Effector memory CD8-positive, alpha-beta T cell (primary cell): ENCODE data around the gene HOXA9.
A peak's percentile ranks its signal among the peaks of the same experiment; 100 is the strongest.

Experiments
- ATAC-seq: fragments of 150-1000 bp; cut with Tn5 transposase; replicated peaks from 2 replicates; pipeline ENCODE4 v1.10.0; 2021; ENCODE audit warnings: mild to moderate bottlenecking, moderate library complexity
- DNase-seq, 3 experiments: peaks; one replicate each; pipeline ENCODE4 v3.0.0; 2021
- H3K27ac Mint-ChIP-seq, 2 donors: one replicate each; pipeline ENCODE4 v1.8.0; 2022; ENCODE audit warnings: mild to moderate bottlenecking in 2 of 2, mixed read lengths in 2 of 2, moderate library complexity in 2 of 2
- H3K27me3 Mint-ChIP-seq, 2 donors: one replicate each; pipeline ENCODE4 v1.8.0; 2022; ENCODE audit warnings: mixed read lengths in 2 of 2
- H3K36me3 Mint-ChIP-seq: one replicate; pipeline ENCODE4 v1.8.0; 2022; ENCODE audit warnings: mild to moderate bottlenecking, moderate library complexity, mixed read lengths; ENCODE audit not compliant: insufficient read depth
- H3K4me1 Mint-ChIP-seq, 2 donors: one replicate each; pipeline ENCODE4 v1.8.0; 2022; ENCODE audit warnings: low read depth in 2 of 2, mixed read lengths in 2 of 2
- H3K4me3 Mint-ChIP-seq, 2 donors: one replicate each; pipeline ENCODE4 v1.8.0; 2022; ENCODE audit warnings: mild to moderate bottlenecking in 2 of 2, mixed read lengths in 2 of 2, moderate library complexity in 2 of 2
- H3K9me3 Mint-ChIP-seq, 2 donors: one replicate each; pipeline ENCODE4 v1.8.0; 2022; ENCODE audit warnings: mixed read lengths in 2 of 2

HOXA9 gene

DNA sequence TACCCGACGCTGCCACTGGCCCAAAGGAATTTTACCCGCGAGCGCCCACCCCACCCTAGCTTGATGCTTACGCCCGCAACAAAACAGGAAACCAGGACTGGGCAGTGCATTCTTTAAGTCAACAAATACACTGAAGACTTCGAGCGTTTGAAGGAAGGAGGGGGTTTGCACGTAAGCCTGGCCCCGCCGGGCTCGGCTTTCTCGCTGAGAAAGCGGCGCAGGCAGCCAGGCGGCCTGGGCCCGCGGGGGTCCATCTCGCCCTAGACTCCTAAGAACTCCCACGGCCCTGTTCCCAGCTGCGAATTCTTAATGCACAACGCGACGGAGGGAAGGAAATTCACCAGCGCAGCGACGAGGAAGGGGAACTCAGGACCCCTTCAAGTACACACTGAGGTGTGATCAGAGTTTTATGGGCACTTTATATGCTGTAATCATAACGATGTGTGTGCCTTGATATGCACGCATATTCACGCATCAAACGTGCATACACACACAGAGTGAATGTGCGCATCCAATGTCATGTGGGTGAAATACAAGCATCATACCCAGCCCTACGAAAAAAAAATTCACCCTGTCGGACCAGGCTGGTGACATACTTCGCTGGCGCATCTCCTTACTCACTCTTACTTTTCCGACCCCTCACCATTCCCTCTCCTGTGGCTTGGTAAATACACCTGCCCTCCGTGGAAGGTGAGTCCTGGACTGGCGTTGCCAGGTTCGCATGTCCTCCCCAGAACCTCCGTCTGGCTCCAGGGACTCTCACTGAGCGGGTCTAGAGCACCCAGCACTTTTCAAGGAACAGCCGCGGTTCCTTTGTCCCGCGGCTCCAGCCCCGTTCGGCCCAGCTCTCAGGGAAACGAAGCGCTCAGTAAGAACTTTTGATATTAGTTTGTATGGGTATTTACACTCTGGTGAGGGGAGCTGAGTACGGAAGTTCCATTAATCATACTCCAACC lies 40.3 kb upstream of the HOXA9 start:
- Mint-ChIP-seq H3K4me3 (peak overlapping the region; percentile 3 to 59), H3K9me3 (no peaks in the 10 kb centered on the region), H3K27me3 (peaks cover 98 to 100% of the 10 kb centered on the region in 2 donors), H3K36me3 (peaks cover 15% of the 10 kb centered on the region), H3K27ac (no peak overlapping the region), H3K4me1 (peaks cover 34 to 39% of the 10 kb centered on the region in 2 donors)
- DNase-seq (no peak), ATAC-seq (no peak)

DNA sequence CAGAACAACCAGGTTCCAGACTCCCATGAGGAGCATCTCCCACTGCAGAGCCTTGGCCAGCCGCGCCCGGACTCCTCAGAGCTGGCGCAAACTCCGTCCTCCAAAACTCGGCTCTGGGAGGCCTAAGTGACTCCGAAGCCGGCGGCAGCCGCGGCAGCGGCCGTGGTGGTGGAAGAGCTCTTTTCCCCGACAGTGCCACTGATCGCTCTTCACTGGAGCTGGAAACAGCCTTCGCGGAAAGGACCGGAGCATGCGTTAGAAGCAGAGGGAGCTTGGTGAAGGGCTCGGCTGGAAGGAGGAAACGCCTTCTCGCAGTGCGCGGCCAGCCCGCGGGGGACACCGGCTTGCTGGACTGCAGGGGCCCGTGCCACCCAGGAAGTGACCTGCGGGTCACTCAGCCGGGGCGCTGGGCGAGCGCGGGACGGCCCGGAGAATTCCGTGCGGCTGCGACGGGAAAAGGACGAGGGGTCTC lies 39.5 kb upstream of the HOXA9 start:
- peaks cover 34 to 35% of the 10 kb centered on the region in 2 donors for H3K4me1 Mint-ChIP-seq
- no peak for DNase-seq
- ATAC-seq: no peak
- H3K4me3 Mint-ChIP-seq: peak overlapping the region; percentile 36 to 59
- peaks cover 98 to 100% of the 10 kb centered on the region in 2 donors for H3K27me3 Mint-ChIP-seq
- H3K9me3 Mint-ChIP-seq: no peaks in the 10 kb centered on the region
- peaks cover 20% of the 10 kb centered on the region for H3K36me3 Mint-ChIP-seq
- no peak overlapping the region for H3K27ac Mint-ChIP-seq

- Mint-ChIP-seq H3K36me3 (peaks cover 22% of the 10 kb centered on the region), H3K27me3 (peaks cover 97 to 100% of the 10 kb centered on the region in 2 donors), H3K9me3 (no peaks in the 10 kb centered on the region), H3K27ac (no peak overlapping the region), H3K4me3 (no peak overlapping the region), H3K4me1 (peaks cover 36 to 38% of the 10 kb centered on the region in 2 donors)
- no peak for DNase-seq
- ATAC-seq: no peak
Observed at GRCh38 chr7:27203964-27204594, 38.7 kb upstream of the HOXA9 start.

DNA sequence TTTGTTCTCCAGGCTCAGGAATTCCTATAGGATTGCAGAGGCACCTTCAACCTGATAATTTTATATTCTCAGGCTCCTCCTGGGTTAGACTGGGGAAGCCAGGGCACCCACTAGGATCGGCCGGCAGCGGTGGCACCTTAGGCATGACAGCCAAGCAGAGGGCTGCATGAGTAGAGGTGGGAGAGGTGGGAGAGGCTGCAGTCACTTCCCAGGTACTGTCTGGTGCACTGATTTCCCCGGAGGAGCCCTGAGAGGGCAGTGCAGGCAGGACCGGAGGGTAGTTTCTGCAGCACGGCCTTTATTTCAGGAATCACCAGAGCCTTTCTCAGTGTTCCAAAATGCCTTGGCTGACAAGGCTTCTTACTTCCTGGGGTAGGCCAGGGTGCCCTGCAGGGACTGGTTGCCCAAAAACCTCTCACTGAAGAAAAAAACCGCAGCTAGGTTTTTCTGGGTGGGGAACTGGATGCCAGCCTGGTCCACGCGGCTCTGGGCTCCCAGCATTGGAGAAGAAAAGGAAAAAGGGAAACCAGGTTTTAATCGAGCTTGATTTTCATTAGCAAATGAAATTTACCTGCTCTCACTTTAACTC lies 38.1 kb upstream of the HOXA9 start:
- Mint-ChIP-seq H3K4me1 (peaks cover 42% of the 10 kb centered on the region in 2 donors), H3K27ac (no peak overlapping the region), H3K9me3 (no peaks in the 10 kb centered on the region)

DNA sequence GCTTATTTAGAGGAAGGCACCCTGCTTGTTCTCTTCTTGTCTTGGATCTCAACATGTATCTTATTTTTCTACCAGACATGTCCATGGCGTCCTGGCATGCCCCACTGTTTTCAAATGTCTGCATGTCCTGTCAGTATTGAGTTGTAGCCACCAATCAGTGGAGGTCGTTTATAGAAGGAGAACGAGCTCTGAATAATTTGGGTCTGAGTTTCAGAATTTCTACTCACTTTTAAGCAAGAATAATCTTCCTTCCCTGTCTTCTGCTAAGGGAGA lies 37.5 kb upstream of the HOXA9 start:
- no peak for ATAC-seq
- no peak overlapping the region for H3K27ac Mint-ChIP-seq
- no peaks in the 10 kb centered on the region for H3K9me3 Mint-ChIP-seq
- no peak for DNase-seq
- H3K36me3 Mint-ChIP-seq: peaks cover 30% of the 10 kb centered on the region
- H3K4me1 Mint-ChIP-seq: peaks cover 45% of the 10 kb centered on the region in 2 donors
- H3K27me3 Mint-ChIP-seq: peaks cover 97 to 100% of the 10 kb centered on the region in 2 donors
- no peak overlapping the region for H3K4me3 Mint-ChIP-seq

More for the DNA sequence above, 38.1 kb upstream of the HOXA9 start:
- peaks cover 97 to 100% of the 10 kb centered on the region in 2 donors for H3K27me3 Mint-ChIP-seq
- H3K4me3 Mint-ChIP-seq: no peak overlapping the region
- no peak for ATAC-seq
- DNase-seq: no peak
- H3K36me3 Mint-ChIP-seq: peaks cover 24% of the 10 kb centered on the region

DNA sequence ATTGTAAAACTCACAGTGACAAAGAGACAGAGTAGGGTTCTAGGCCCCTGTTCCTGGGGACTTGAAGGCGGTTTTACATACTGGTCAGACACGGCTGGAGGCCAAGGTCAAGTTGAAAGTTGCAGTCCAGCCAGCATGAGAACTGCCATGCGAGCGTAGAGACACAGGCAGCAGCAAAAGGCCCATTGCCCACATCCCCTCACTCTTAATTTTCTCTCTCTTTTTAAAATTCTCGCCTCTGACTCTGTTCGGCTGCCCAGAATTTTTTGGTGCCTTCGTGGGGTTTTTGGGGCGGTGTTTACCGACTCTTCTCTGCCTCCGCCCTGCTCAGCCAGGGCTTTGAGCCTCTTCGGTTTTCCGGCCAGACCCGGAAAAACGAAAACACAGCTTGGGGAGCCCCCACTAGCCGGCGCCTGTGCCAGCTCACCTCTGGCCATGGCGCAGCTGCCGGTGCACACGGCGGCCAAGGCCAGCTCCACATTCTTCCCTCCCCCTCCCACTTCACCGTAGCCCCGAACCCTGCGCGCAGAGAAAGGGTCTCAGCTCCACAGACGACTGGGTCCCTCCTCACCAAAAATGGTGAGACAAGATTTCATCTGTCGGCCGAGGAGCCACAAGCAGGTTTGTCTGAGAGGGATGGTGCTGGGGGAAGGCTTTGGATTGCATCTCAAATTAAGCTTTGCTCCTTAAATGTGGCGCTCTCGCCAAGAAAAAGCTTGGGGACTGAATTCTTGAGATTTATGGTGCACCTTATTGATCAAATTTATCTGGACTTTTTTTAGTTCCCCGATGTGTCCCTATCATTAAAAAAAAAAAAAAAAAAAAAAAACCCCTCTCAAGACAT lies 36.9 kb upstream of the HOXA9 start:
- H3K4me3 Mint-ChIP-seq: peak overlapping the region; percentile 45 to 83
- ATAC-seq (no peak), DNase-seq (no peak)
- peaks cover 33% of the 10 kb centered on the region for H3K36me3 Mint-ChIP-seq
- no peaks in the 10 kb centered on the region for H3K9me3 Mint-ChIP-seq
- H3K4me1 Mint-ChIP-seq: peaks cover 45 to 46% of the 10 kb centered on the region in 2 donors
- H3K27ac Mint-ChIP-seq: no peak overlapping the region
- H3K27me3 Mint-ChIP-seq: peaks cover 97 to 100% of the 10 kb centered on the region in 2 donors

- Mint-ChIP-seq H3K36me3 (peaks cover 33% of the 10 kb centered on the region), H3K4me3 (peak overlapping the region; percentile 76 to 83), H3K27ac (no peak overlapping the region), H3K4me1 (peaks cover 46% of the 10 kb centered on the region in 2 donors), H3K9me3 (no peaks in the 10 kb centered on the region), H3K27me3 (peaks cover 97 to 100% of the 10 kb centered on the region in 2 donors)
- no peak for ATAC-seq
- no peak for DNase-seq
Observed at GRCh38 chr7:27201580-27202017, 36.3 kb upstream of the HOXA9 start.

- Mint-ChIP-seq H3K9me3 (no peaks in the 10 kb centered on the region), H3K27ac (no peak overlapping the region), H3K27me3 (peaks cover 97 to 100% of the 10 kb centered on the region in 2 donors), H3K4me1 (peaks cover 45 to 48% of the 10 kb centered on the region in 2 donors), H3K36me3 (peaks cover 33% of the 10 kb centered on the region), H3K4me3 (peak overlapping the region; percentile 76 to 83)
- DNase-seq (no peak), ATAC-seq (no peak)
Observed at GRCh38 chr7:27200761-27201579, 35.6 kb upstream of the HOXA9 start.

- H3K9me3 Mint-ChIP-seq: no peaks in the 10 kb centered on the region
Observed at GRCh38 chr7:27199849-27200760, 34.8 kb upstream of the HOXA9 start, which contains the start of gene HOXA13. HOXA13 (minus strand) TSS chr7:27200091; CDS start chr7:27200077, 14 bp downstream.

DNA sequence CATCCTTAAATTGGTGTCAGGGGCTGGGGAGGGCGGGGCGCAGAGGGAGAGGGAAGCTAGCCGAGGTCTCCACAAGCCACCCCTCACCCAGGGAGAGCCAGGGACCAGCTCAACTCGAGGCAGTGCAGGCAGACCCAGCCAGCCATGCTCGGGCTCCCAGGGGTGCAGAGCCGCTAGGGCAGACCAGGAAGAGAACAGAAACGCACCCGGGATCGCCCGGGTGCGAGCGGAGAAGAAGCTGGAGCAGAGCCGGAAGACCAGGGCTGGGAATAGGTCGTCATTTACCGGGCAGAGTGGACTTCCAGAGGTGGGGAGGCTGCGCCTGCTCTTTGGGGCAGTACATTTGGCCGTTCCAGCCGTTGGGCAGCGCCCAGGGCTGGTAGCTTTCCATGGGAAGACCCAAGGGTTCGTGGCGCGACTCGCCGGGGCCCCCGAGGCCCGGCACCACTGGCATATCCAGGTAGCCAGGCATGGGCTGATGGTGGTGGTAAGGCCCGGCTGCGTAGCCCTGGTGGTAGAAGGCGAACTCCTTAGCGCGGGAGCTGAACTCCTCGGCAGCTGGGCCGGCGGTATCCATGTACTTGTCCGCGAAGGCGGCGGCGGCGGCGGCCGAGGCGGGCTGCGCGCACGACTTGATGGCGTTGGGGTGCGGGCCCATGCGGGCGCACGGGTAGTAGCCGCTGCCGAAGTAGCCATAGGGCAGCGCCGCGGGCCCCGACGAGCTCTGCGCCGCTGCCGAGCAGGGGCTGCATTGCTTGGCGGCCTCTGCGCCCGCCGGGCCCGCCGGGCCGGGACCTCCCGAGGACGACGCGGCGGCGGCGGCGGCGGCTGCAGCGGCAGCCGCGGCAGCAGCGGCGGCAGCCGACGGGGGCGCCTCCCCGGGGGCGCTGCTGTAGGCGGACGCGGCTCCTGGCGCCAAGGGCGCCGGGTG lies 33.8 kb upstream of the HOXA9 start:
- H3K4me3 Mint-ChIP-seq: peak overlapping the region; percentile 74 to 75
- H3K27me3 Mint-ChIP-seq: peaks cover 90 to 100% of the 10 kb centered on the region in 2 donors
- H3K36me3 Mint-ChIP-seq: peaks cover 26% of the 10 kb centered on the region
- H3K9me3 Mint-ChIP-seq: no peaks in the 10 kb centered on the region
- peak; percentile 21 for ATAC-seq
- H3K4me1 Mint-ChIP-seq: peaks cover 35 to 37% of the 10 kb centered on the region in 2 donors
- no peak for DNase-seq
- H3K27ac Mint-ChIP-seq: no peak overlapping the region

More at GRCh38 chr7:27199849-27200760, 34.8 kb upstream of the HOXA9 start, which contains the start of gene HOXA13:
- peak within 1 kb of the TSS; percentile 76 to 83 for H3K4me3 Mint-ChIP-seq
- peaks cover 29% of the 10 kb centered on the region for H3K36me3 Mint-ChIP-seq
- ATAC-seq (peak; percentile 70), DNase-seq (no peak)
- H3K4me1 Mint-ChIP-seq: peaks cover 39 to 41% of the 10 kb centered on the region in 2 donors
- H3K27ac Mint-ChIP-seq: no peak within 1 kb of the TSS
- peaks cover 90 to 100% of the 10 kb centered on the region in 2 donors for H3K27me3 Mint-ChIP-seq
